Pancreas (tissue), 10 donors: ENCODE results near the gene SLC10A1. TPM values are rescaled to one million over a fixed set of nuclear protein-coding genes. Genes with fewer than 3 reads are reported as not detected.

Experiments
- ATAC-seq, 4 donors: fragments of 200-7000 bp; cut with Tn5 transposase; one replicate each; pipeline versions ENCODE4 v1.8.0 to v1.9.1; 2020; ENCODE audit warnings: mild to moderate bottlenecking in 4 of 4, moderate library complexity in 4 of 4
- DNase-seq, 6 donors: peaks; one replicate each; pipeline ENCODE4 v3.0.0-alpha.2; 2020
- FAIRE-seq: peaks from 2 replicates; lab custom pipeline; 2012; peaks lifted over from hg19 to GRCh38; lab: Jason Lieb, UNC
- H3K27ac ChIP-seq, 4 donors: fragments of 200-600 bp; sonication (generic); 1 replicate in 3 of 4; 2 replicates in 1 of 4; pipeline versions ENCODE4 v1.5.0 to v1.8.0; 2020
- H3K27me3 ChIP-seq, 4 donors: fragments of 200-600 bp; one replicate each; pipeline ENCODE4 v1.8.0; 2021
- H3K36me3 ChIP-seq, 3 donors: fragments of 200-600 bp; sonication (generic) in 1 of 3; one replicate each; pipeline versions ENCODE4 v1.5.0 to v1.8.0; 2020 to 2021
- H3K4me1 ChIP-seq, 3 donors: fragments of 200-600 bp; one replicate each; pipeline ENCODE4 v1.8.0; 2021
- H3K4me3 ChIP-seq, 4 donors: fragments of 200-600 bp; sonication (generic) in 2 of 4; one replicate each; pipeline versions ENCODE4 v1.5.0 to v1.8.0; 2020 to 2021
- H3K9me3 ChIP-seq, 4 donors: fragments of 200-600 bp; one replicate each; pipeline ENCODE4 v1.8.0; 2021
- WGBS, 2 donors: extraction: QIAGEN DNeasy Blood & Tissue Kit; methylation state at CpG; one replicate each; pipeline ENCODE4 v1.1.7; 2013; 5-methylcytosine and 5-hydroxymethylcytosine counted together
- intact Hi-C, 3 donors: fragments of 100-400 bp; cut with DNase I; formaldehyde crosslinking; loops; one replicate each; pipeline versions ENCODE4 v1.11.1 to v1.14.2; 2022
- polyA plus RNA-seq, 2 donors: library from polyadenylated mRNA; stranded (reverse); fragments of 200-250 nt; gene quantifications; one replicate each; pipeline ENCODE4 v1.2.3, GENCODE V29; 2013
- total RNA-seq, 6 donors: library from RNA; stranded (reverse); fragmentation: NEBNext Ultra II Directional in 4 of 6; extraction: Animal tissue kit (Norgen Biotek cat#: 25700) in 4 of 6; gene quantifications; one replicate each; pipeline versions ENCODE4 v1.2.1 to v1.2.4, GENCODE V29; 2021 to 2023
- TF ChIP-seq, protein P1 (sequence below), 4 donors: fragments of 200-600 bp; sonication (generic) in 3 of 4; IDR thresholded peaks; one replicate each; pipeline versions ENCODE4 v1.5.0 to v1.8.0; 2021; ENCODE audit warnings: antibody characterized with exemption in 4 of 4
- donor health status: healthy with polysubstance abuse.
- donor health status: DM: no; HTN: no; CAD: no; lungs with moderate emphysema.
- donor health status: DM: no; HTN: no; CAD: no.
- donor health status: control.
- donor health status: control.
- donor health status: Bipolar disorder and iron deficiency.
- donor health status: DM: yes; HTN: yes; CAD: no.
- donor health status: DM: no; HTN: no; CAD: no.
- donor health status: DM: no; HTN: no; CAD: no.
- donor health status: DM: yes; HTN: yes; CAD: no.

SLC10A1 gene
- total and polyA plus RNA-seq, 8 donors, result 0.06 TPM; not detected in 7

DNA sequence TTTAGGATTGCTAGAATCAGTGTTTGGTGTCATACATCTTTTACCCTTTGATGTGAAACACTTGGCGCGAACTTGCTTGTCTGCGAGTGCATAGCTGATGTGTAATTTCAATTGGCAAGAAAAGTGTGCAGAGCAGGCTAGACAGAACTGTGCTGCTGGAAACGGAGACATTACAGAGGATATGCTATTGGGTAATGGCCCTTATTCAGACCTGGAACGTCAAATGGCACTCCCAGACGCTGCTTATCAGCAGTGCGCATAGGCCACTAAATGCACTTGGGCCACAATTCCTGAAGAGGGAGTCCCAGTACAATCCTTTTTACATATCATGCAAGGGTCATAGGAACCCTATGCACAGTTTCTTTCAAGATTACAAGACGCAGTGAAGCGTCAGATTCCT lies 15.7 kb upstream of the SLC10A1 start:
- H3K36me3 ChIP-seq, result no peaks in the 10 kb centered on the region
- ATAC-seq (no peak), DNase-seq (no peak), FAIRE-seq (no peak)
- H3K4me1 ChIP-seq, result no peaks in the 10 kb centered on the region
- TF ChIP-seq, protein P1, sequence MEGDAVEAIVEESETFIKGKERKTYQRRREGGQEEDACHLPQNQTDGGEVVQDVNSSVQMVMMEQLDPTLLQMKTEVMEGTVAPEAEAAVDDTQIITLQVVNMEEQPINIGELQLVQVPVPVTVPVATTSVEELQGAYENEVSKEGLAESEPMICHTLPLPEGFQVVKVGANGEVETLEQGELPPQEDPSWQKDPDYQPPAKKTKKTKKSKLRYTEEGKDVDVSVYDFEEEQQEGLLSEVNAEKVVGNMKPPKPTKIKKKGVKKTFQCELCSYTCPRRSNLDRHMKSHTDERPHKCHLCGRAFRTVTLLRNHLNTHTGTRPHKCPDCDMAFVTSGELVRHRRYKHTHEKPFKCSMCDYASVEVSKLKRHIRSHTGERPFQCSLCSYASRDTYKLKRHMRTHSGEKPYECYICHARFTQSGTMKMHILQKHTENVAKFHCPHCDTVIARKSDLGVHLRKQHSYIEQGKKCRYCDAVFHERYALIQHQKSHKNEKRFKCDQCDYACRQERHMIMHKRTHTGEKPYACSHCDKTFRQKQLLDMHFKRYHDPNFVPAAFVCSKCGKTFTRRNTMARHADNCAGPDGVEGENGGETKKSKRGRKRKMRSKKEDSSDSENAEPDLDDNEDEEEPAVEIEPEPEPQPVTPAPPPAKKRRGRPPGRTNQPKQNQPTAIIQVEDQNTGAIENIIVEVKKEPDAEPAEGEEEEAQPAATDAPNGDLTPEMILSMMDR (IDR thresholded peaks at IDR 0.05), result no peak
- no peaks in the 10 kb centered on the region for H3K27me3 ChIP-seq
- H3K27ac ChIP-seq, result no peak overlapping the region
- no peak overlapping the region for H3K4me3 ChIP-seq
- H3K9me3 ChIP-seq, result no peaks in the 10 kb centered on the region
- intact Hi-C loops, result loop anchor here in 2 of 3 donors (10.0 kb wide), 2 partner anchors 212 to 502 kb away; no protein-coding TSS in a partner anchor
- 56 to 70% methylated on average over 9 of the region's 9 CpGs for WGBS, 2 donors

DNA sequence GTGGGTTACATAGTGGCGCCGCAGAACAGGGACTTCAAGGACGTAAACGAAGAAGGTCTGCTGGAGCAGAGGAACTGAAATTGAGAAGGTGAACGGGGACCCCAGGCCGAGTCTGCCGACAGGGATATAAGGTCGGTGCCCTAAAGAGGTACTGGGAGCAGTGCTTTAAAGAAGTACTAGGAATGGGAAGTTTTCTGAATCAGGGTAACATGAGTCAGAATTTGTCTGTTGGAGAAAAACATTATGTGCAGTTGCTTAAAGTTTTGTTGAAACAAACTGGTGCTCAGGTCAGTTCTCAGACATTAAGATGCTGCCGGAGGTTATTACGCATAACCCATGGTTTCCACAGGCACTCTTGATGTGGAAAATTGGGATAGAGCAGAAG lies 14.8 kb upstream of the SLC10A1 start:
- WGBS, 2 donors, result 80 to 87% methylated on average over 10 of the region's 10 CpGs

DNA sequence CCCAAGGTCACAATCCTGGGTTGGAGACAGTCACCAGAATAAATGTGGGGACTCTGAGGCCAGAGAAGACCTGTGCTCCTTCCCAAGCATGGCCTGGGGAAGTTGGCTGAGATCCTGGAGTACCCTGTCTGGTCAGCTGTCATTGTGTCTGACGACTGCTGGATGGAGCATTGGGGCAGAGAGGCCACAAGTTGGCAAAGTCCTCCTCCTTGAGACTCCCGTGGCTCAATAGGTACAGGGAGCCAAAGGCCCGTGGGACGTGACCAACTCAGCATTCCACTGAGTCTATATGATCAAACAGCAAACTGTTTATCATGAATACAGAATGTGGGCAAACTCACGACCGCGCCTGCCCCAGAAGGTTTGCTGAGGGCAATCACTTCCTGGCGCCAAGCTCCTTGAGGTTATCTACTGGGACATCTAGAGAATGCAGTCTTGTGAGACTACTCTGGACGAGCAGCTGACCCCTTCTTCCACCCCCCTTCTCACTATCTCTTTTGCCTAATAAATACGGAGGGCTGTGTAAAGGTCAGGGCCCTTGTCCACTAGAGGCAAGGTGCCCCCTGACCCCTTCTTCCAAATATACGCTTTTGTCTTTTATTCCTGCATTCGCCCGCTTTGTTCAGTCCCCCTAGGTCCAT lies 14.3 kb upstream of the SLC10A1 start:
- ATAC-seq (no peak), FAIRE-seq (no peak), DNase-seq (no peak)
- no peak overlapping the region for H3K4me3 ChIP-seq
- WGBS, 2 donors, result 71 to 77% methylated on average over 13 of the region's 13 CpGs
- TF ChIP-seq, protein P1 (IDR thresholded peaks at IDR 0.05), result no peak
- peaks cover 0 to under 1% (median 0%) of the 10 kb centered on the region in 4 donors for H3K27me3 ChIP-seq
- H3K4me1 ChIP-seq, result no peaks in the 10 kb centered on the region
- H3K27ac ChIP-seq, result no peak overlapping the region
- H3K36me3 ChIP-seq, result no peaks in the 10 kb centered on the region
- no peaks in the 10 kb centered on the region for H3K9me3 ChIP-seq
- intact Hi-C loops, result loop anchor here in 2 of 3 donors (10.0 kb wide), 2 partner anchors 213 to 503 kb away; no protein-coding TSS in a partner anchor

More for the DNA sequence above, 14.8 kb upstream of the SLC10A1 start:
- H3K4me1 ChIP-seq, result no peaks in the 10 kb centered on the region
- no peak for FAIRE-seq
- no peak for ATAC-seq
- H3K27me3 ChIP-seq, result no peaks in the 10 kb centered on the region
- TF ChIP-seq, protein P1 (IDR thresholded peaks at IDR 0.05), result no peak
- H3K9me3 ChIP-seq, result no peaks in the 10 kb centered on the region
- H3K4me3 ChIP-seq, result no peak overlapping the region
- no peak for DNase-seq
- no peaks in the 10 kb centered on the region for H3K36me3 ChIP-seq
- intact Hi-C loops, result loop anchor here in 2 of 3 donors (10.0 kb wide), 2 partner anchors 213 to 503 kb away; no protein-coding TSS in a partner anchor
- H3K27ac ChIP-seq, result no peak overlapping the region

DNA sequence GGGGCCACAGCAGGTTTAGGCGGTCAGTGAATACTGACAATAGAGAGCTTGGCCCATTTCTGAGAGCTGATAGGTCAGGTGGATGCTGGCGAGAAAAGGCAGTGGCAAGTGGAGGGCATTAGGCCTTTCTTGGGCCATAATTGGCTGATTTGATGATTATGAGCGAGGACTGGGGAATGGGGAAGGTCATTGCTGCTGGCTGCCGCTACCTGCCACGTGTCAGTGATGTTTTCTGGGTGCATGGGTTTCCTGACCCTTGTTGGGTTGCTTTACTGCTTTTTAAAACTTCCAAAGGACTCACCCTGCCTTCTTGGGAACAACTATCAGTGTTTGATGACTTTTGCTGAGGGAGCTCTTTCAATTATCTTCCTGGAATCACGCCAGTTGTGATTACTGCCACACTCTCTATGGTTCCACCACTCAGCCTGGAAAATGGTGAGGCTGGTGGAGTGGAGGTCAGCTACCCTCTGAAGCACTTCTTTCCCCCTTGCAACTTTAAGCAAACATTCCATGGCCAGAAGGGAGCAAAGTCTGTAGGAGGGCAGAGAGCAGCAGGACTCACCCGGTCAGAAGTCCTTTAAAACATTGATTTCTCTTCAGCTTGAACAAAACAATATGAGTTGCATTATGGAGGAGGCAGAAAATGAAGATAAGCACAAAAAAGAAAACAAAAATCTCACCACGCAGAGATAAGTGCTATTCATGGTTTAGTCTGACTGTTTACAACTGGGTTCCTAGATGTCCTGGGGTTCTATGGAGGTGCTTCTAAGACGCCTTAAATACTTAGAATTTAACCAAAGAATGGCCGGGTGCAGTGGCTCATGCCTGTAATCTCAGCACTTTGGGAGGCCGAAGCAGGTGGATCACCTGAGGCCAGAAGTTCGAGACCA lies 12.1 kb upstream of the SLC10A1 start:
- FAIRE-seq, result no peak
- H3K9me3 ChIP-seq, result no peaks in the 10 kb centered on the region
- H3K4me1 ChIP-seq, result no peaks in the 10 kb centered on the region
- ATAC-seq, result no peak
- no peak overlapping the region for H3K27ac ChIP-seq
- H3K27me3 ChIP-seq, result peaks cover 0 to 4% (median 0%) of the 10 kb centered on the region in 4 donors
- H3K4me3 ChIP-seq, result no peak overlapping the region
- WGBS, 2 donors, result 77 to 79% methylated on average over 12 of the region's 12 CpGs
- TF ChIP-seq, protein P1 (IDR thresholded peaks at IDR 0.05), result no peak
- DNase-seq, result no peak
- H3K36me3 ChIP-seq, result no peaks in the 10 kb centered on the region
- intact Hi-C loops, result no loop called here
